MV-4-11 (cell line): ENCODE results near the gene KCNQ4.

ENCODE experiments used
- DNase-seq: peaks from one replicate; lab custom pipeline; 2025; lab: John Stamatoyannopoulos, UW

Gene KCNQ4

GRCh38 chr1:40795811-40796586 is 12.4 kb downstream of the KCNQ4 start:
- DNase-seq: no peak

GRCh38 chr1:40796939-40797667 is 13.5 kb downstream of the KCNQ4 start:
- no peak for DNase-seq

GRCh38 chr1:40797668-40798010 is 14.1 kb downstream of the KCNQ4 start:
- DNase-seq: no peak

GRCh38 chr1:40798366-40799281 is 15.0 kb downstream of the KCNQ4 start:
- no peak for DNase-seq

DNA sequence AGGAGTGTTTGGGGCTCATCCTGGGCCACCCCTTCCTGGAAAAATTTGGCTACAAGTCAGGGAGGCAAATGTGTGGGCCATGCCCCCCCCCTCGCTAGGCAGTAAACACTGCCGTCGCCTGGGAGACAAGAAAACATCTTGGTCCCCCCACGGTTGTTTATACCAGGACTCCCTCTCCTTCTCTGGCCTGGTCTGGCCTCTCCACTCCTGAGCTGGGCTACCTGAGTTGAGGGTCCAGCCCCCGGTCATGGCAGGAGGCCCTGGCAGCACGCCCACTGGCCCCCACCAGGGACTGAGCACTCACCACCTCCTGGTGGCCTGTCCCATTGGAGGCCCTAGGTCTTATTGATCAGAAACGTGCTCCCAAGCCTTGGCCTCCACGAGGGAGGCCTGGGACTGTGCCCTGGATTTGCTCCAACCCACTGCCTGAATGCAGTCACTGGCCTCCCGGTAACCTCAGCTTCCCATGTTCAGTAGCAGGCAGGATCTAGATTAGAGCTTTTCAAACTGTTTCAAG is 15.8 kb downstream of the KCNQ4 start:
- no peak for DNase-seq

DNA sequence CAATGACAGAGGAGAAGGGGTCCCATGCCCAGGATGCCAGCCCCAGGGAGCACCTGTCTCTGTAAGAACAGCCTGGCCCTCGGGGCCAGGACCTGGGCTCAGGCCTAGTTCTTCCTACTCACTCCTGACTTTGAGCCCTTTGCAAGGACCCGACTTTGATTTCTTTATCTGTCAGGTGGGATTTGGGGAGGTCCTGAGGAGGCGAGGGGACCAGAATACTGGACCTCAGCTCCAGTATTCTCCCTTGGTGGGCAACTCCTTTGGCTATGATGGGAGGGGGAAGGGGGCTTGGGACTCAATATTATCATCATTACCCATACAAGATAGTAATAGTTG is 18.1 kb downstream of the KCNQ4 start:
- DNase-seq: no peak

- peak; percentile 74 for DNase-seq
Measured at GRCh38 chr1:40802078-40802741, 18.6 kb downstream of the KCNQ4 start.

DNA sequence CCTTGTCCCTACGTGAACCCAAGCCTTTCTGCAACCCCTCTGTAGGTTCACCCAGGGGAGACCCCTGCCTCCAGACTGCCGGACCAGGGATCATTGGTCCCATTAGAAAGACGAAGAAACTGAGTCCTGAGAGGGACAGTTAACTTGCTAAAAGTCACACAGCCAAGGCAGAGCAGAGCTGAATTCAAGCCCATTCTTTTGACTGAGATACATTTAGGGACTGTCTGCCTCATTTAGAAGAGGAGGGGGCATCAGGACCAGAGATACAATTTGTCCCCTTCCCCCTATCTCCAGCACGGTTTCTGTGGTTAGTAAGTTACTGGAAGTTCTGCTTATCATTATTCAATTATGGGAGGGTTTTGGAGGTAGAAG is 19.1 kb downstream of the KCNQ4 start:
- DNase-seq: no peak

GRCh38 chr1:40803447-40803846 is 19.9 kb downstream of the KCNQ4 start:
- no peak for DNase-seq

DNA sequence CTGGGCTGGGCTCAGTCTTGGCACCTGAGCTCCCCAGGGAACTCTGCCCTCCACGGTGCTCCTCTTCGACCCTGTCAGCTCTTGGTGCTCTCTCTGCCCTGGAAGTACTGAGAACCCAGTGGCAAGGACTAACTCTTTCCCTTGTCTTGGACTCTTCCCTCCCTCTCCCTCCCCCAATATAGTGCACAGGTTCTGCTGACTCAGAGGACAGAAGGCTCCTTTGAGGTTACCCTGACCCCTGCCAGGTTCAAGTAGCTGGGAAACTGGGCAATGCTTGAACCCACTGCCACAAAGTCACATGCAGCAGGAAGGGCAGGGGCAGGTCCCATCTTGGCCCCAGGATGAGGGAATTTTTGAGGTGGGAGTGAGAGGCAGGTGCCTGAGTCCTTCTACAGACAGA is 20.3 kb downstream of the KCNQ4 start:
- DNase-seq: no peak

GRCh38 chr1:40806240-40806639 is 22.7 kb downstream of the KCNQ4 start:
- DNase-seq: no peak

DNA sequence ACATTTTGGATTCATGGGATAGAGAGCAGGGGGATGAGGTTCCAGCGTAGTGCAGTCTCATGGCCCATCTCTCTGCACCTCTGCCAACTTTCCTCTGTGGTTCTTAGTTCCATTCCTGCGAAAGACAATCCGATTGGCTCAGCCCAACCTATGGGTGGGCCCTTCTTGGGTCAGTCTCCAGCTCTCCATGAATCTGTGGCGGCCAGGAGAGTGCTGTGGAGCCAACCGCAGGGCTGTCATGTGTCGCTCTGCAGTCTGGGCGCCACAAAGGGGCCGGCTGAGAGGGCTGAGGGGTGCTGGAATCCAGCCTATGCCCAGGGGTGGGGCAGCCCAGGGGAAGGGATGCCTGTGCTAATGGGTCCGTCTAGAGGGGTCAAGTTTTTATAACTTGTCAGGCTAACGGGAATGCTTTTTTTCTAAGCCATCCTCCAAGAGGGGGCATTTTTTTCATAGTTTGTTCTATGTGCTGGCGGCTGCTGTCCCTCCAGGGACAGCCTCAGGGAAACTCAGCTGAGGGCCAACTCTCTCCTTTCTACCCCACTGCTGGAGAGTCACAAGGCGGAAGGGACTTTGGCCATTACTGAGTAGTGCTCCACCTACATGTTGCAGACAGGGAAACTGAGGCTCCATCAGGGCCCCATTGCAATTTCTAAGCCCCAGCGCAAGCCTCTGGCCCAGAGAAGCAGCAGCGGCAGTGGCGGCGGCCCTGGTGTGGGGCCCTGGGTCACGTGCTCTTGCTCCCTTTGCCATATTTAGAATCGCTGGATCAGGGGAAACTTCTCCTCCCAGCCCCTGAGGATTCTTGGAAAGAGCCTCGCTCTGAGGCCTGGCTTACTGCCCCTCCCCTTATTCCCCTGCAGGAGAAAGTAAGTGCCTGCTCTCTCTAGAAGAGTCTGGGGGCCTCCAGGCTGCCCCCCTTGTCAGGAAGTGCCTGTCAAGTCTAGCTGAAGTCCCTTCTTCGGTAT is 23.4 kb downstream of the KCNQ4 start:
- no peak for DNase-seq

DNA sequence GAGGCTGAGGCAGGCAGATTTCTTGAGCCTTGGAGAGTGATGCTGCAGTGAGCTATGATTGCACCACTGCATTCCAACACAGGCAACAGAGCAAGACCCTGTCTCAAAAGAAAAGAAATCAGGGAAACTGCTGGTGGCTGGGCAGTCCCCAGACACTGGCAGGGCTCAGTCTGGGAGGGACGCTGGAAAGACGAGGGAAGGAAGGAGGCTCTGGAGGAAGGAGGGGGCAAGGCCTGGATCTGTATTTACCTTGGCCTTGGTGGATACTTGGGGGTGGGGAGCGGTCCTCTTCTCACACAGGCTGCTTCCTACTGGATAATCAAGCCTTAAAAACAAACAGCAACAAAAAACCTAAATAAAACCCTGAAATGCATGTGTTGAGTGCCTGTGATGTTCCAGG is 24.4 kb downstream of the KCNQ4 start:
- DNase-seq: no peak

DNA sequence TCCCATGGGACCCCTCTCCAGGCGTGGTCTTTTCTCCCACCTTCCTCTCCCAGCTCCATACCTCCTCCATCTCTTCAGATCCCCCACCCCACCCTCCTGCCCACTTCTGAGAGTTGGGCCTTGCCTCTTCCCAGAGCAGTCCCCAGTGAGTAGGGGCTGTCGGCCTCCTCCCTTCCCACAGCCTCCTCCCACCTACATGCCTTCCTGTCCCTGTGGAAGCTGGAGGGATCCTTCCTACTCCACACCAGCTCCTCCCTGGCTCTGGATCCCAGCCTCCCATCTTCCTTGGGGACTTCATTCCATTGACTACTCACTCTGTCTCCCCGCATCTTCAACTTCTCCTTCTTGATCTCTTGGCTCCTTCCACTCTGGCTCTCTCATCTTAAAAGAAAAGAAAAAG is 24.9 kb downstream of the KCNQ4 start:
- no peak for DNase-seq

GRCh38 chr1:40808909-40809308 is 25.3 kb downstream of the KCNQ4 start:
- peak; percentile 50 for DNase-seq

DNA sequence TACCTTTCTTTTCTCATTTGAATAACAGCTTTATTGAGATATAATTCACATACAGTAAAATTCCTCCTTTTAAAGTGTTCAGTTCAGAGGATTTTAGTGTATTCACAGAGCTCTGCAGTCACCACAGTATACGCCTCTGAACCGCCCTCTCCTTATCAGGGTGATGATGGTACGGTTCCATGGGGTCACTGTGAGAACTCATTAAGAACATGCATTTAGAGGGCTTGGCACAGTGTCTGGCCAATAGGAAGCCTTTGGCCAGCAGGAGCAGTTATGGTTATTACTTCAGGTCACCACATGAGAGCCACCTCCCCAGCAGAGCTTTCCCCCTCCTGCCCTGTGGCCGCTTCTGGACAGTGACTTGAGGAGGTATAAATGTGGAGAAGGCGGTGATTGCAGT is 27.3 kb downstream of the KCNQ4 start:
- DNase-seq: no peak

DNA sequence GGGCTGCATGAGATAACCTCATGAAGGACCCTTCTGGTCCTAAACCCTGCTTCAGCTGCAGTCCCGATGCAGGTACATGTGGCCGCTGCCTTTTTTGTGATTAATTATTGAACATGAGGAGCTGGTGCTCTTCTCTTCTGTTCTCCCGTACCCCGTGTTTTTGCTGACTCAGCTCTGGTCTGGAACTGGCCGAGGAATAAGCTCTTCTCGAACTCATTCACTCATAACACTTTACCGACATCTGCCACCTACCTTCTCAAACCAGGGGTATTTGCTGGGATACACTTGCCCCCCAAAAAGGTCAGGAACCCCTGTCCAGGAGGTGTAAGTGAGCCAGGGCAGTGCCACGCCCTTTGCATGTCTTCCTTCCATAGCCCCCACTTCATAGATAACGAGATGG is 31.8 kb downstream of the KCNQ4 start:
- no peak for DNase-seq

- DNase-seq: no peak
Measured at GRCh38 chr1:40817791-40818263, 34.2 kb downstream of the KCNQ4 start.

- peak; percentile 48 for DNase-seq
Measured at GRCh38 chr1:40818264-40818961, 34.8 kb downstream of the KCNQ4 start.

GRCh38 chr1:40819101-40819500 is 35.5 kb downstream of the KCNQ4 start:
- DNase-seq: no peak
